ENCODE data around the gene NOTCH3.

The NOTCH3 gene

GRCh38 chr19:15187026-15188007 is 13.5 kb downstream of the NOTCH3 start:
- no peak for TF ChIP-seq CTCF (IDR thresholded peaks at IDR 0.05; ENCODE audit: low read depth, low read length, missing control alignments)
- DNase-seq (ENCODE audit: extremely low read depth, low read depth), result no peak
- no peak overlapping the region for H3K4me3 ChIP-seq (replicated peaks; ENCODE audit: low read depth, low read length)

GRCh38 chr19:15185188-15185587 is 15.6 kb downstream of the NOTCH3 start:
- DNase-seq (ENCODE audit: extremely low read depth, low read depth), result no peak
- no peak for TF ChIP-seq CTCF (IDR thresholded peaks at IDR 0.05; ENCODE audit: low read depth, low read length, missing control alignments)

GRCh38 chr19:15184776-15185175 is 16.0 kb downstream of the NOTCH3 start:
- no peak for DNase-seq (ENCODE audit: extremely low read depth, low read depth)
- no peak overlapping the region for H3K4me3 ChIP-seq (replicated peaks; ENCODE audit: low read depth, low read length)
- no peak for TF ChIP-seq CTCF (IDR thresholded peaks at IDR 0.05; ENCODE audit: low read depth, low read length, missing control alignments)

More at GRCh38 chr19:15185188-15185587, 15.6 kb downstream of the NOTCH3 start:
- no peak overlapping the region for H3K4me3 ChIP-seq (replicated peaks; ENCODE audit: low read depth, low read length)

GRCh38 chr19:15181394-15181793 is 19.4 kb downstream of the NOTCH3 start:
- DNase-seq (ENCODE audit: extremely low read depth, low read depth), result no peak
- H3K4me3 ChIP-seq (replicated peaks; ENCODE audit: low read depth, low read length), result no peak overlapping the region
- no peak for TF ChIP-seq CTCF (IDR thresholded peaks at IDR 0.05; ENCODE audit: low read depth, low read length, missing control alignments)

- TF ChIP-seq CTCF (IDR thresholded peaks at IDR 0.05; ENCODE audit: low read depth, low read length, missing control alignments), result no peak
- no peak for DNase-seq (ENCODE audit: extremely low read depth, low read depth)
- no peak overlapping the region for H3K4me3 ChIP-seq (replicated peaks; ENCODE audit: low read depth, low read length)
Measured at GRCh38 chr19:15180451-15181390, 20.1 kb downstream of the NOTCH3 start.

GRCh38 chr19:15178629-15179308 is 22.0 kb downstream of the NOTCH3 start:
- no peak for DNase-seq (ENCODE audit: extremely low read depth, low read depth)
- no peak for TF ChIP-seq CTCF (IDR thresholded peaks at IDR 0.05; ENCODE audit: low read depth, low read length, missing control alignments)

More at GRCh38 chr19:15178629-15179308, 22.0 kb downstream of the NOTCH3 start:
- H3K4me3 ChIP-seq (replicated peaks; ENCODE audit: low read depth, low read length), result no peak overlapping the region

Data from HFF-Myc (cell line).